GDM1 (cell line): ENCODE data around the gene VAMP7.
"Not testable (repeated sequence)": the region's sequence is repeated elsewhere in the genome, so short reads cannot be mapped to it uniquely, and the experiment has no call there.

Source experiments
- DNase-seq: peaks from one replicate; lab custom pipeline; 2025; lab: John Stamatoyannopoulos, UW

The VAMP7 gene

GRCh38 chrX:155881158-155881993, at the start of gene VAMP7:
TSS of gene VAMP7 (plus strand) at chrX:155881345. CDS start at chrX:155889467, 8,122 bp downstream.
- DNase-seq: peak; percentile 74

GRCh38 chrX:155841232-155841631, 39.9 kb upstream of the VAMP7 start:
- DNase-seq: peak; percentile 1

- not testable (repeated sequence) for DNase-seq
Observed at GRCh38 chrX:155851786-155852185, 29.4 kb upstream of the VAMP7 start.

- peak; percentile 0 for DNase-seq
Observed at GRCh38 chrX:155857561-155857960, 23.6 kb upstream of the VAMP7 start.

- no peak for DNase-seq
Observed at GRCh38 chrX:155864655-155865054, 16.5 kb upstream of the VAMP7 start.

- no peak for DNase-seq
Observed at GRCh38 chrX:155865193-155865592, 16.0 kb upstream of the VAMP7 start.

- DNase-seq: no peak
Observed at GRCh38 chrX:155867821-155868220, 13.3 kb upstream of the VAMP7 start.

GRCh38 chrX:155870958-155871357, 10.2 kb upstream of the VAMP7 start:
- no peak for DNase-seq

GRCh38 chrX:155871934-155872333, 9.2 kb upstream of the VAMP7 start:
- DNase-seq: no peak

- DNase-seq: no peak
Observed at GRCh38 chrX:155873188-155873587, 8.0 kb upstream of the VAMP7 start.

- no peak for DNase-seq
Observed at GRCh38 chrX:155874571-155875244, 6.4 kb upstream of the VAMP7 start.

- no peak for DNase-seq
Observed at GRCh38 chrX:155876704-155877103, 4.4 kb upstream of the VAMP7 start.

- DNase-seq: no peak
Observed at GRCh38 chrX:155877288-155877687, 3.9 kb upstream of the VAMP7 start.

GRCh38 chrX:155880586-155881157, 473 bp upstream of the VAMP7 start:
- DNase-seq: no peak

- DNase-seq: no peak
Observed at GRCh38 chrX:155886409-155886808, 5.3 kb downstream of the VAMP7 start.

- DNase-seq: no peak
Observed at GRCh38 chrX:155888139-155888538, 7.0 kb downstream of the VAMP7 start.

- no peak for DNase-seq
Observed at GRCh38 chrX:155889328-155889727, 8.2 kb downstream of the VAMP7 start.

GRCh38 chrX:155891446-155892210, 10.5 kb downstream of the VAMP7 start:
- DNase-seq: no peak

GRCh38 chrX:155893521-155893920, 12.4 kb downstream of the VAMP7 start:
- DNase-seq: no peak

- no peak for DNase-seq
Observed at GRCh38 chrX:155896512-155896911, 15.4 kb downstream of the VAMP7 start.

GRCh38 chrX:155899366-155899765, 18.2 kb downstream of the VAMP7 start:
- DNase-seq: no peak

- DNase-seq: no peak
Observed at GRCh38 chrX:155900765-155901164, 19.6 kb downstream of the VAMP7 start.
